WERI-Rb-1 (cell line): ENCODE results near the gene C9orf40.

Source experiments
- DNase-seq: peaks from one replicate; pipeline ENCODE4 v3.0.0-alpha.2; 2020
- H3K27ac ChIP-seq: fragments of 250-450 bp; sonication (Bioruptor Pico); 2 replicates; pipeline ENCODE4 v1.5.1; 2020; ENCODE audit warnings: mild to moderate bottlenecking, moderate library complexity
- H3K27me3 ChIP-seq: fragments of 250-450 bp; sonication (Bioruptor Pico); 2 replicates; pipeline ENCODE4 v1.5.1; 2021; ENCODE audit warnings: mild to moderate bottlenecking, low read depth, moderate library complexity; ENCODE audit not compliant: insufficient read depth, severe bottlenecking
- H3K36me3 ChIP-seq: fragments of 250-450 bp; sonication (Bioruptor Pico); 2 replicates; pipeline ENCODE4 v1.5.1; 2020; ENCODE audit warnings: mild to moderate bottlenecking, moderate library complexity
- H3K4me3 ChIP-seq: 2 replicates; pipeline ENCODE4 v1.5.1; 2011; ENCODE audit warnings: low read depth, mild to moderate bottlenecking, control low read depth, low read length
- H3K9me3 ChIP-seq: fragments of 250-450 bp; sonication (Bioruptor Pico); 2 replicates; pipeline ENCODE4 v1.5.1; 2021; ENCODE audit warnings: mild to moderate bottlenecking, moderate library complexity; ENCODE audit not compliant: severe bottlenecking
- TF ChIP-seq, protein P1 (sequence below): IDR thresholded peaks from 2 replicates; pipeline ENCODE4 v1.5.1; 2011; ENCODE audit warnings: low read depth, mild to moderate bottlenecking, control low read depth, inconsistent platforms, low read length

The C9orf40 gene, protein sequence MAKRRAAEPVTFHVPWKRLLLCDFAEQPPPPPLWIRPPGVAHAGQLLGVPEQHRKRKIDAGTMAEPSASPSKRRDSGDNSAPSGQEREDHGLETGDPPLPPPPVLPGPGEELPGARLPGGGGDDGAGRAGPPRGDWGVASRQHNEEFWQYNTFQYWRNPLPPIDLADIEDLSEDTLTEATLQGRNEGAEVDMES

DNA sequence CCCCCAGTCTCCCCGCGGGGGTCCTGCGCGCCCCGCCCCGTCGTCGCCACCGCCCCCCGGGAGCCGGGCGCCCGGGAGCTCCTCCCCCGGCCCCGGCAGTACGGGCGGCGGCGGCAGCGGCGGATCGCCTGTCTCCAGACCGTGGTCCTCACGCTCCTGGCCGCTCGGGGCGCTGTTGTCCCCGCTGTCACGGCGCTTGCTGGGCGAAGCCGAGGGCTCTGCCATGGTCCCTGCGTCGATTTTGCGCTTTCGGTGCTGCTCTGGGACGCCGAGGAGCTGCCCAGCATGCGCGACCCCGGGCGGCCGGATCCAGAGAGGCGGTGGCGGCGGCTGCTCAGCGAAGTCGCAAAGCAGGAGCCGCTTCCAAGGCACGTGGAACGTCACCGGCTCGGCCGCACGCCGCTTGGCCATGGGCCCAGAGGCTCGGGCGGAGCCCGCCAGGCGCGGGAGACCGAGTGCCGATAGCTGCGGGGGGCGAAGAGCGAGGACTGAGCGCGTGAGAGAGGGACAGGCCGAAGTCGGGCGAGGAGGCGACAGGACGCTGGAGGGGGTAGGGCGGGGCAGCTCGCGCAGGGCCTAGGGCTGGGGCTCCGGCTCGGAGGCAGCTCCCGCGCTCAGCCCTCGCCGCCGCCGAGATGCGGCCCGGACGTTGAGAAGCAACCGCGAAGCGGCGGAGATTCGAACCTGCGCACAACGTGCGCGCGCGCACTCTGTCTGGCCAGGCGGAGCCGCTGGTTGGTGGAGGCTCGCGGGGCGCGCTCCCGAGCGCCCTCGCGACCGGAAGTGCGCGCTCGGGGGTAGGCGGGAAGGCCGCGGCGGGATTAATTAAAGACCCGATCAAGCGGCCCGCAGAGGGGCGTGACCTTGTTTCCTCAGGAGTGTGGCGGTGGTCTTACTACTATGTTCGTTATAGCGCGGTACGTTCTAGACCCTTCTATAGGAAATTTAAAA is at the start of gene C9orf40:
Gene C9orf40 (minus strand): TSS at position 712 of the 951 bp plus-strand sequence. CDS start 301 bp downstream, at position 411.
- DNase-seq = peak; percentile 91
- Histone ChIP-seq H3K4me3 (peak within 1 kb of the TSS; percentile 97), H3K27ac (peak within 1 kb of the TSS; percentile 100)

DNA sequence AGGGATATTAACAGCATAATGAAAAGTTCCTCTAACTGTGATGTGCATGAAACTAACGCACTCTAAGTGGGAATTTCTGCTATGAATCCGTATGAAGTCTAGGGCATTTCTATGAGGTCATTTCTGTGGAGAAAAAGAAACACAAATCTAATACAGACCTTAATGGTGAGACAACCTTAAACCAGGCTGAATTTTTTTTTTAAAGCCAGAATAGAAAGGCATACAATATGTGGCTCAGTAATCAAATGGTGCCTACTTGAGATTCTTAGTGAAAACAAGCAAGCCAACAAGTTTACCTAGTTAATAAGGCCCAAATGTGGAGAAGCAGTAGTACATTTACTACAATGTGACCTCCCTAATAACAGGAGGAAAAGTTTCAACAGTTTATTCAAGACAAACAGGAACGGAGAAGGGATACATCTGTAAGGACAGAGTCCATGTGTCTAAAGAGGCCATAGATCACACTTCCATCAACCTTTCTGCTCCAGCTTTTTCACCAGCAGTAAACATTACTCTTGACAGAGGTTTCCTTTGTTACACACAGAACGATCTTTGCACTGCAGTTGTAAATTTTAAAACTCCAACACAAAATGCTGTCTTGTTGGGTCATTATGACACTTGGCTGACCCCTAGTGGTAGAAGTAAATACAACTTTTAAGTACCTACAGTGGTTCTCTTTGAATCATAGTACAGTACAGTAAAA is 49.2 kb upstream of the C9orf40 start:
- Histone ChIP-seq H3K27ac (no peak overlapping the region), H3K4me3 (no peak overlapping the region)

More for the DNA sequence above, at the start of gene C9orf40:
- no peaks in the 10 kb centered on the region for H3K9me3 ChIP-seq
- H3K36me3 ChIP-seq = peaks cover 12% of the 10 kb centered on the region
- TF ChIP-seq, protein P1, sequence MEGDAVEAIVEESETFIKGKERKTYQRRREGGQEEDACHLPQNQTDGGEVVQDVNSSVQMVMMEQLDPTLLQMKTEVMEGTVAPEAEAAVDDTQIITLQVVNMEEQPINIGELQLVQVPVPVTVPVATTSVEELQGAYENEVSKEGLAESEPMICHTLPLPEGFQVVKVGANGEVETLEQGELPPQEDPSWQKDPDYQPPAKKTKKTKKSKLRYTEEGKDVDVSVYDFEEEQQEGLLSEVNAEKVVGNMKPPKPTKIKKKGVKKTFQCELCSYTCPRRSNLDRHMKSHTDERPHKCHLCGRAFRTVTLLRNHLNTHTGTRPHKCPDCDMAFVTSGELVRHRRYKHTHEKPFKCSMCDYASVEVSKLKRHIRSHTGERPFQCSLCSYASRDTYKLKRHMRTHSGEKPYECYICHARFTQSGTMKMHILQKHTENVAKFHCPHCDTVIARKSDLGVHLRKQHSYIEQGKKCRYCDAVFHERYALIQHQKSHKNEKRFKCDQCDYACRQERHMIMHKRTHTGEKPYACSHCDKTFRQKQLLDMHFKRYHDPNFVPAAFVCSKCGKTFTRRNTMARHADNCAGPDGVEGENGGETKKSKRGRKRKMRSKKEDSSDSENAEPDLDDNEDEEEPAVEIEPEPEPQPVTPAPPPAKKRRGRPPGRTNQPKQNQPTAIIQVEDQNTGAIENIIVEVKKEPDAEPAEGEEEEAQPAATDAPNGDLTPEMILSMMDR = peak; percentile 89
- no peaks in the 10 kb centered on the region for H3K27me3 ChIP-seq

DNA sequence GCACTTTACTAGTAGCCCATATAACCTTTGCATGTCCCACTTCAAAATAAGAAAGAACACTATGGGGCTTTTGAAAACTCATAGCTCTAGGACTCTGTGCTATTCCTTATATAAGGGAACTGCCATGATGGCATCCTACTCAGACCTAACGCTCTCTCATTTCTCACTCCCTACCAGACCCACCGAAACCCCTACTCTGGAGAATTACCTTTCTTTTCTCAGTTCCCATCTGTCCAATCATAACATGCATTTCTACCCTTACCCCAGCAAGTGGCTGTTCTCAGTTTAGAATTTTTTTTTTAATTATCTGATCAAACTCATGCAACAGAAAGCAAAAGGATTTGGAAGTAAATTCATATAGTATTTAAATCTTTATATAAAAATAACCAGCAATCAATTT is 48.1 kb upstream of the C9orf40 start:
- Histone ChIP-seq H3K36me3 (peaks cover 15% of the 10 kb centered on the region), H3K27me3 (no peaks in the 10 kb centered on the region), H3K9me3 (no peaks in the 10 kb centered on the region), H3K4me3 (no peak overlapping the region), H3K27ac (no peak overlapping the region)
- no peak for DNase-seq
- TF ChIP-seq, protein P1 = no peak

More for the DNA sequence above, 49.2 kb upstream of the C9orf40 start:
- DNase-seq = no peak
- Histone ChIP-seq H3K9me3 (no peaks in the 10 kb centered on the region), H3K27me3 (no peaks in the 10 kb centered on the region), H3K36me3 (peaks cover 9% of the 10 kb centered on the region)
- TF ChIP-seq, protein P1 = peak; percentile 53

DNA sequence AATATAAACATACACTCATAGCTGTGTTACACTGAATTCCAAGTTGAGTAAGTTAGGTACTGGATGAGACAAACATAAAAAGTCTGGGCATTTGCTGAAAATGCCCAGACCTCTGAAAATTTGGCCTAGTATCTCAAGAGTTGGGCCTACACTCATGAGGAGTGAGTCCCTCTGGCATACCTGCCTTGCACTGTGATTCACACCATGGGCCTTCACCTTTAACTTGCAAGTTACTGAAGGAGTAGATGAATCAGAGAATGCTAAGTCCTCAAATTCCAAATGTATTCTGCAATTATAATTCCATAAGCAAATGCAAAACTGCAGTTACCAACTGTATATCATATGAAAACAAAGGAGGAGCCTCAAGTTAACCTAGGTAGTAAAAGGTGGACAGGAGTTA is 32.3 kb upstream of the C9orf40 start:
- Histone ChIP-seq H3K27me3 (no peaks in the 10 kb centered on the region), H3K36me3 (peaks cover 8% of the 10 kb centered on the region), H3K9me3 (no peaks in the 10 kb centered on the region), H3K27ac (no peak overlapping the region), H3K4me3 (no peak overlapping the region)
- DNase-seq = no peak
- TF ChIP-seq, protein P1 = no peak

DNA sequence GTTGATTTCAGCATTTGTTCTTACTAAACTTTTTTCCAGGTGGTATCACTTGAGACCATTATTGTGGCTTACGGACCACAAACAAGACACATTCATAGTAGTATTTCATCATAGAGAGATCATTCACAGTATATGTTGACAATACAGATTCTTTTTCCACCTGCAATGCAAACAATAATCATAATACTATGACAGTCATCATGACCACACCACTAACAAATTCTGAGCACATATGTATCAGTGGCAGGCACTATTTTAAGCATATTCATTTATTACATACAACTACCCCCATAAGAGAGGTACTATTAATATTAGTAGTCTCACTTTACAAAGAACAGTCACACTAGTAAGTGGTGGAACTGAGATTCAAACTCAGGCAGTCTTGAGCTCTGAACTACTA is 31.0 kb upstream of the C9orf40 start:
- no peaks in the 10 kb centered on the region for H3K9me3 ChIP-seq
- DNase-seq = no peak
- H3K4me3 ChIP-seq = no peak overlapping the region
- H3K27me3 ChIP-seq = no peaks in the 10 kb centered on the region
- no peak overlapping the region for H3K27ac ChIP-seq
- TF ChIP-seq, protein P1 = no peak
- peaks cover 5% of the 10 kb centered on the region for H3K36me3 ChIP-seq
